ENCODE results near the gene GALNT7. TPM values are rescaled to one million over a fixed set of nuclear protein-coding genes. Genes with fewer than 3 reads are reported as not detected.

GALNT7 gene
- total RNA-seq, 4 donors from 2014 or later, result 7.6 to 11.4 (median 9.5) TPM

GRCh38 chr4:173257732-173258717 lies 89.4 kb downstream of the GALNT7 start:
- DNase-seq (ENCODE audit: low spot score), result no peak
- TF ChIP-seq CTCF (IDR thresholded peaks at IDR 0.05), result peak in 1 of 3 donors; percentile 16
- ATAC-seq (ENCODE audit: low FRiP score), result peak; percentile 84

- no peak for TF ChIP-seq CTCF (IDR thresholded peaks at IDR 0.05)
- ATAC-seq (ENCODE audit: low FRiP score) (no peak), DNase-seq (ENCODE audit: low spot score) (no peak)
These were observed 90.3 kb downstream of the GALNT7 start for GRCh38 chr4:173258866-173259265.

GRCh38 chr4:173259310-173259709 lies 90.7 kb downstream of the GALNT7 start:
- TF ChIP-seq CTCF (IDR thresholded peaks at IDR 0.05), result no peak
- DNase-seq (ENCODE audit: low spot score) (no peak), ATAC-seq (ENCODE audit: low FRiP score) (no peak)

GRCh38 chr4:173261052-173261451 lies 92.4 kb downstream of the GALNT7 start:
- no peak for ATAC-seq (ENCODE audit: low FRiP score)
- TF ChIP-seq CTCF (IDR thresholded peaks at IDR 0.05), result no peak
- DNase-seq (ENCODE audit: low spot score), result no peak

- ATAC-seq (ENCODE audit: low FRiP score) (no peak), DNase-seq (ENCODE audit: low spot score) (no peak)
- no peak for TF ChIP-seq CTCF (IDR thresholded peaks at IDR 0.05)
These were observed 93.8 kb downstream of the GALNT7 start for GRCh38 chr4:173262375-173262774.

- TF ChIP-seq CTCF (IDR thresholded peaks at IDR 0.05), result no peak
- no peak for DNase-seq (ENCODE audit: low spot score)
- ATAC-seq (ENCODE audit: low FRiP score), result no peak
These were observed 95.6 kb downstream of the GALNT7 start for GRCh38 chr4:173264245-173264644.
